Progenitor cell of endocrine pancreas (in vitro differentiated cells): ENCODE measurements around the gene DOK4. TPM values are rescaled to one million over a fixed set of nuclear protein-coding genes. Genes with fewer than 3 reads are reported as not detected.

Experiments used
- DNase-seq: peaks from one replicate; pipeline ENCODE4 v3.0.0; 2021; ENCODE audit warnings: low spot score; ENCODE audit not compliant: unreplicated experiment
- H3K27ac Mint-ChIP-seq: 2 replicates; pipeline ENCODE4 v1.8.0; 2021; ENCODE audit warnings: mild to moderate bottlenecking, moderate library complexity, mixed read lengths
- H3K27me3 Mint-ChIP-seq: 2 replicates; pipeline ENCODE4 v1.8.0; 2021; ENCODE audit warnings: mixed read lengths
- H3K36me3 Mint-ChIP-seq: 2 replicates; pipeline ENCODE4 v1.8.0; 2022; ENCODE audit warnings: mixed read lengths; ENCODE audit not compliant: insufficient read depth
- H3K4me1 Mint-ChIP-seq: 2 replicates; pipeline ENCODE4 v1.8.0; 2021; ENCODE audit warnings: low read depth, mixed read lengths
- H3K4me3 Mint-ChIP-seq: 2 replicates; pipeline ENCODE4 v1.8.0; 2021; ENCODE audit warnings: low read depth, mild to moderate bottlenecking, moderate library complexity, mixed read lengths
- H3K9me3 Mint-ChIP-seq: 2 replicates; pipeline ENCODE4 v1.8.0; 2021; ENCODE audit warnings: low read depth, mixed read lengths
- CTCF ChIP-seq: fragments of 200-600 bp; sonication (generic); IDR thresholded peaks from one replicate; pipeline ENCODE4 v1.5.0; 2021; ENCODE audit warnings: antibody characterized with exemption, mild to moderate bottlenecking; ENCODE audit not compliant: unreplicated experiment
- total RNA-seq: library from RNA; stranded (reverse); gene quantifications from 2 replicates; pipeline ENCODE4 v1.2.1, GENCODE V29; 2021

DOK4 gene
- total RNA-seq, 1 donor from 2014 or later = 35.0 TPM

GRCh38 chr16:57526498-57526897, 40.2 kb upstream of the DOK4 start:
- H3K36me3 Mint-ChIP-seq = peaks cover 6% of the 10 kb centered on the region
- no peaks in the 10 kb centered on the region for H3K9me3 Mint-ChIP-seq
- peaks cover 9% of the 10 kb centered on the region for H3K4me1 Mint-ChIP-seq
- H3K4me3 Mint-ChIP-seq = no peak overlapping the region
- no peak overlapping the region for H3K27ac Mint-ChIP-seq
- TF ChIP-seq CTCF = no peak
- peaks cover 29% of the 10 kb centered on the region for H3K27me3 Mint-ChIP-seq
- no peak for DNase-seq

GRCh38 chr16:57525761-57526160, 39.5 kb upstream of the DOK4 start:
- Mint-ChIP-seq H3K27me3 (peaks cover 22% of the 10 kb centered on the region), H3K36me3 (peaks cover 5% of the 10 kb centered on the region), H3K4me3 (no peak overlapping the region), H3K27ac (no peak overlapping the region), H3K4me1 (peaks cover 9% of the 10 kb centered on the region), H3K9me3 (no peaks in the 10 kb centered on the region)
- TF ChIP-seq CTCF = no peak
- DNase-seq = no peak

- Mint-ChIP-seq H3K4me1 (peaks cover 3% of the 10 kb centered on the region), H3K27me3 (peaks cover under 1% of the 10 kb centered on the region), H3K36me3 (peaks cover 6% of the 10 kb centered on the region), H3K9me3 (no peaks in the 10 kb centered on the region), H3K4me3 (no peak overlapping the region), H3K27ac (no peak overlapping the region)
- TF ChIP-seq CTCF = no peak
- no peak for DNase-seq
Observed at GRCh38 chr16:57522960-57523359, 36.7 kb upstream of the DOK4 start.

GRCh38 chr16:57519796-57520360, 33.6 kb upstream of the DOK4 start:
- H3K4me3 Mint-ChIP-seq = no peak overlapping the region

GRCh38 chr16:57518922-57519321, 32.6 kb upstream of the DOK4 start:
- TF ChIP-seq CTCF = no peak
- DNase-seq = no peak
- Mint-ChIP-seq H3K36me3 (peaks cover 16% of the 10 kb centered on the region), H3K4me3 (no peak overlapping the region), H3K27me3 (no peaks in the 10 kb centered on the region), H3K9me3 (no peaks in the 10 kb centered on the region), H3K27ac (no peak overlapping the region), H3K4me1 (no peaks in the 10 kb centered on the region)

More at GRCh38 chr16:57519796-57520360, 33.6 kb upstream of the DOK4 start:
- Mint-ChIP-seq H3K27ac (no peak overlapping the region), H3K9me3 (no peaks in the 10 kb centered on the region), H3K27me3 (no peaks in the 10 kb centered on the region), H3K4me1 (peaks cover 3% of the 10 kb centered on the region), H3K36me3 (peaks cover 12% of the 10 kb centered on the region)
- peak; percentile 97 for TF ChIP-seq CTCF
- DNase-seq = peak; percentile 80
